Left lung (tissue), 10 donors: Measurements from ENCODE around the gene BFAR. TPM values are rescaled to one million over a fixed set of nuclear protein-coding genes. Genes with fewer than 3 reads are reported as not detected.

Experiments used
- ATAC-seq: fragments of 200-7000 bp; cut with Tn5 transposase; one replicate; pipeline ENCODE4 v1.9.1; 2020; ENCODE audit warnings: moderate library complexity
- DNase-seq, 4 donors: peaks; one replicate each; pipeline ENCODE4 v3.0.0-alpha.2; 2013 to 2020
- H3K27ac ChIP-seq, 2 donors: fragments of 200-600 bp; sonication (generic) in 1 of 2; one replicate each; pipeline versions ENCODE4 v1.5.0 to v1.8.0; 2020 to 2021
- H3K27me3 ChIP-seq, 2 donors: fragments of 200-600 bp; sonication (generic) in 1 of 2; one replicate each; pipeline versions ENCODE4 v1.5.0 to v1.8.0; 2020 to 2021
- H3K36me3 ChIP-seq, 2 donors: fragments of 200-600 bp; sonication (generic) in 1 of 2; one replicate each; pipeline versions ENCODE4 v1.5.0 to v1.8.0; 2020 to 2021
- H3K4me1 ChIP-seq, 2 donors: fragments of 200-600 bp; one replicate each; pipeline ENCODE4 v1.8.0; 2021
- H3K4me3 ChIP-seq, 2 donors: fragments of 200-600 bp; sonication (generic) in 1 of 2; one replicate each; pipeline versions ENCODE4 v1.5.0 to v1.8.0; 2020 to 2021; ENCODE audit warnings: mild to moderate bottlenecking in 1 of 2
- H3K9me3 ChIP-seq, 2 donors: fragments of 200-600 bp; sonication (generic) in 1 of 2; one replicate each; pipeline versions ENCODE4 v1.5.0 to v1.8.0; 2020 to 2021
- CTCF ChIP-seq, 2 donors: fragments of 200-600 bp; sonication (generic) in 1 of 2; IDR thresholded peaks; one replicate each; pipeline versions ENCODE4 v1.5.0 to v1.8.0; 2021; ENCODE audit warnings: antibody characterized with exemption in 2 of 2
- intact Hi-C, 2 donors: fragments of 100-400 bp; cut with DNase I; formaldehyde crosslinking; loops; one replicate each; pipeline versions ENCODE4 v1.11.2 to v1.14.2; 2022
- polyA plus RNA-seq, 6 donors: library from polyadenylated mRNA; unstranded; fragments of 120-200 nt; gene quantifications; one replicate each; pipeline ENCODE4 v1.2.1, GENCODE V29; 2013; ENCODE audit not compliant: insufficient read length in 6 of 6
- total RNA-seq, 2 donors: library from RNA; stranded (reverse); fragmentation: NEBNext Ultra II Directional; extraction: Animal tissue kit (Norgen Biotek cat#: 25700); gene quantifications; one replicate each; pipeline ENCODE4 v1.2.1, GENCODE V29; 2021
- donor health status: DM: no; HTN: yes; CAD: no.
- donor health status: DM: no; HTN: no; CAD: no.

Gene BFAR
- total and polyA plus RNA-seq, 8 donors: 55.5 to 76.2 (median 66.7) TPM

- ATAC-seq (peak; percentile 44), DNase-seq (no peak)
- Histone ChIP-seq H3K36me3 (peaks cover 0 to 97% of the 10 kb centered on the region in 2 donors), H3K27me3 (no peaks in the 10 kb centered on the region), H3K27ac (no peak overlapping the region), H3K9me3 (no peaks in the 10 kb centered on the region), H3K4me1 (no peaks in the 10 kb centered on the region), H3K4me3 (no peak overlapping the region)
- TF ChIP-seq CTCF (IDR thresholded peaks at IDR 0.05): peak in 1 of 2 donors; percentile 30
- intact Hi-C loops: no loop called here
Measured at GRCh38 chr16:14600164-14600563, 32.6 kb upstream of the BFAR start.

- H3K9me3 ChIP-seq: no peaks in the 10 kb centered on the region
- TF ChIP-seq CTCF (IDR thresholded peaks at IDR 0.05): no peak
- no peak overlapping the region for H3K4me3 ChIP-seq
- DNase-seq: no peak
- intact Hi-C loops: no loop called here
- no peak for ATAC-seq
- H3K4me1 ChIP-seq: no peaks in the 10 kb centered on the region
- peaks cover 0 to 99% of the 10 kb centered on the region in 2 donors for H3K36me3 ChIP-seq
- H3K27me3 ChIP-seq: no peaks in the 10 kb centered on the region
- no peak overlapping the region for H3K27ac ChIP-seq
Measured at GRCh38 chr16:14602443-14602963, 30.2 kb upstream of the BFAR start.

GRCh38 chr16:14606102-14606501 is 26.6 kb upstream of the BFAR start:
- TF ChIP-seq CTCF (IDR thresholded peaks at IDR 0.05): no peak
- intact Hi-C loops: no loop called here
- no peaks in the 10 kb centered on the region for H3K4me1 ChIP-seq
- no peak overlapping the region for H3K27ac ChIP-seq
- H3K27me3 ChIP-seq: no peaks in the 10 kb centered on the region
- peaks cover 0 to 99% of the 10 kb centered on the region in 2 donors for H3K36me3 ChIP-seq
- H3K4me3 ChIP-seq: no peak overlapping the region
- DNase-seq: no peak
- no peaks in the 10 kb centered on the region for H3K9me3 ChIP-seq
- no peak for ATAC-seq

GRCh38 chr16:14608111-14608566 is 24.6 kb upstream of the BFAR start:
- intact Hi-C loops: no loop called here
- Histone ChIP-seq H3K27me3 (no peaks in the 10 kb centered on the region), H3K27ac (no peak overlapping the region), H3K9me3 (no peaks in the 10 kb centered on the region), H3K4me3 (no peak overlapping the region), H3K4me1 (no peaks in the 10 kb centered on the region), H3K36me3 (peaks cover 0 to 91% of the 10 kb centered on the region in 2 donors)
- TF ChIP-seq CTCF (IDR thresholded peaks at IDR 0.05): no peak
- DNase-seq (no peak), ATAC-seq (no peak)

- ATAC-seq: no peak
- H3K27me3 ChIP-seq: no peaks in the 10 kb centered on the region
Measured at GRCh38 chr16:14608604-14609003, 24.1 kb upstream of the BFAR start.

More at GRCh38 chr16:14608604-14609003, 24.1 kb upstream of the BFAR start:
- no peak for DNase-seq
- Histone ChIP-seq H3K36me3 (peaks cover 0 to 89% of the 10 kb centered on the region in 2 donors), H3K27ac (no peak overlapping the region), H3K4me1 (no peaks in the 10 kb centered on the region), H3K9me3 (no peaks in the 10 kb centered on the region), H3K4me3 (no peak overlapping the region)
- TF ChIP-seq CTCF (IDR thresholded peaks at IDR 0.05): no peak
- intact Hi-C loops: no loop called here
